GM19438 (cell line): ENCODE data around the gene OXCT1.
"Not testable (repeated sequence)": the region's sequence is repeated elsewhere in the genome, so short reads cannot be mapped to it uniquely, and the experiment has no call there.

ENCODE experiments used
- ATAC-seq: cut with Tn5 transposase; IDR thresholded peaks from one replicate; pipeline ENCODE4 v1.9.1; 2021; ENCODE audit warnings: low read depth; ENCODE audit not compliant: unreplicated experiment

Gene OXCT1

DNA sequence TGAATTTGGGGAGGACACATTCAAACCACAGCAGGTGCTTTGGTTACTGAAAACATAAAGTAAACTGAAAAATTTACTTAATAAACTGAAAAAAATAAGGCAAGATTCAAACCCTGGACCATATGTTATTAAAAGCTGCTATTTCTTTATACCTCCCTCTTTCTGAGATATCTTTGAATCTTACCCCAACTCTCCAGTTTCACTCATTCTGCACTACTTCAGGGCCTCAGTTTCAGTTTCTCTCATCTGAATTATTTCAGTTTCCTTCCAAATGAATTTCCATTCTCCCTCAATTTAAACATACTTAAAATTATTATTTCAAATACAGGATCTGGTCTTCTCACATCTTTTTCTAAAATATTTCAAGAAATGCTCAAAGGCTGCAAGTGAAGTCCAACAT lies 4.9 kb upstream of the OXCT1 start:
- no peak for ATAC-seq

DNA sequence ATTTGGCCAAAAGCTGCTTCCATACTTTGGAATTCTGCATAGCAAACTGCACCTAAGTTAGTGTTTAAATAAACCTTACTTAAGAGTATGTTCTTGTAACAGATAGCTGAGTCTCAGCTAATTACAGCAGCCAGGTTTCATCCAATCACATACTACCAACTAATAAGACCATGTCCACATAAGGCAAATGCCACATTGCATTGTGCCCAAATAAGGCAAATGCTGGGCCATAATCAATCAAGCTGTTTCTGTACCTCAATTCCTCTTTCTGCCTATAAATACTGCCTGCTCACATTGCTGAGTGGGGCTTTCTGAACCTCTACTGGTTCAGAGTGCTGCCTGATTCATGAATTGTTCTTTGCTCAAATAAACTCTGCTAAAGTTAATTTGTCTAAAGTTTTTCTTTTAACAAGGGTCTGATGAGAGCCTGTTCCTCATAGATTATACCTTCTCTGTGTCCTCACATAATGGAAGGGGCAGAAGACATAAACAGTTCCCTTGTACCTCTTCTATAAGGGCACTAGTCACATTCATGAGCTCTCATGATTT lies 4.4 kb upstream of the OXCT1 start:
- ATAC-seq = no peak

DNA sequence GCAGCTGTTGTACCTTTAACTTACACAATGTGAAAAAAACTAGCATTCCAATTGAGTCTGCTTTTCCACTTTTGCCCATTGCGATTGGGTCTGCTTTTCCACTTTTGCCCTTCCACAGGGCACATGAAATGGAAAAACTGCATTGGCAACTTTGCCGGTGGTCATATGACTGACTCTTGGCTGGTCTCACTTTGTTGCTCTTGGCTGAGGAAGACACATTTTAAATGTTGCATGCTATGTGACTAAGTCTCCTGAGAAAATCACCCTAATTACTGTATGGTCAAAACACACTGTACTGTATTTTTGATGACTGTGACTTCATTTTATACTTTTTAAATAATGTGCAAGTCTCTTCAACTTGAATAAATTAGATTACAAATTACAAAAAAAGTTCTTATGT lies 1.6 kb upstream of the OXCT1 start:
- no peak for ATAC-seq

DNA sequence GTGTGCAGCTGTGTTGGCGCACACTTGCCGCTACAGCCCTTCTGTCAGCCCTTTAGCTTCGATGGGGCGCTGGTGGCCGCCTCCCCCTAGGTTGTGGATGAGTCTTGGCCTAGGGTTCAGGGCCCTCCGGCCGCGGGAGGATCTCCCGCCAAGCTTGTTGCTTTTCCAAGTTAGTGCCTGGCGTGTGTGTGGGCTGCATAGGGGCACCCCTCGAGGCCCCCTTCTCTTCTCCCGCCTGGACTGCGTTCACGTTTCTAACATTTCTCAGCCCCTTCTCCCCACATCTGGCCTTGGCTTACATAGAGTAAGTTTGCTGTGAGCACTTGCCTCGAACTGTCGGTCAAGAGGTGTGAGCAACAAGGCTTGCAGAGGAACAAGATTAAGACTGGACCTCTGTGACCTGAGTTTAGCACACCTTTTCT lies 413 bp upstream of the OXCT1 start:
- no peak for ATAC-seq

DNA sequence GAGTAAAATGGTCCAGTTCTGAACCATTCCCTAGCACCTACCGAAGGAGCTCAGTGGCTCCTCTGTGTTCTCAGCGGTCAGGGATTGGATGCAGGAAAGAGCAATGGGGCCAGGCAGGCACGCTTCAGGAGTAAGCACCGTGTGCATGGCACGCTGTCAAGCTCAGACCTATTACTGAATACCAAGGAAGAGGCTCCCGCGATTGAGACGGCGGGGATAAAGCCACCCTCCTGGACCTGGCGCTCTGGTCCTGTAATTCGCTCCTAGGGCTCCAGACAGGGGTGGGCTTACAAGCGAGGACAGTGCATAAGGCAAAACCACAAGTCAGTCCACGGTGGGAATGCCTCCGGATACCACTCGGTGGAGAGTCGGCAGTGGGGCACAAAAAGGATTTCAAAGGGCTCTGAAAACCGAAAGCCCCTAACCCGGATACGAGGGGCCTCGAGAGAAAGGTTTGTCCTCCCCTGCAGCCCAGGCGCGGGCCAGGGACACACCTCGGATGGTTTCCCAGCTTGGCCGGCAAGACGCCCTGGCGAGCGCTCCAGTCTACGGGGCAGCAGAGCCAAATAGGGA lies 988 bp downstream of the OXCT1 start:
- ATAC-seq = peak; percentile 13

DNA sequence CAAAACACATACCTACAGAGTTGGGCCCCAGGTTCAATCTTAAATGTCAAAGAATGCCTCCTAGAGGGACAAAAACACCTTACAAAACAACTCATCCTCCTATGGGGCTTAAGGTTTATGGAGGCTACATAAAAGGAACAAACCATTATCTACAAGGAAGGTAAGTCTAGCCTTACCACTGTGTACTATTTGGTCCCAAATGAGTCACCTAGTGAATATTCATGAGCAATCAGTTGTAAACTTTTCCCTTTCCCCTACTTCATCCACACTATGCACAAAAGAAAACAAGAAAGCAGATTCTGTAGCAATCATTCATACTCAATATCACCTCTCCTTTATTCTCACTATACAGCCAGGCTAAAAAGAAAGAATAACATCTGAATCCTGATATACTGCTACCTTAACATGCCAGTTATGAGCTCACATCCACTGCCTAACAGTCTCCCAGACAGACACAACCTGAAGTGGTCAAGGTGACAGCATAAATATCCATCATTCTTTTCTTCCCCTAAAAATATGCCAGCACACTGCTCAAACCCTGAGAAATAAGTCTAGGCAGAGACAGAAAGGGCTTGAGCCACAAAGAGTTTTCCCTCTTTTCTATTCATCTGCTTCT lies 6.2 kb downstream of the OXCT1 start:
- ATAC-seq = no peak

DNA sequence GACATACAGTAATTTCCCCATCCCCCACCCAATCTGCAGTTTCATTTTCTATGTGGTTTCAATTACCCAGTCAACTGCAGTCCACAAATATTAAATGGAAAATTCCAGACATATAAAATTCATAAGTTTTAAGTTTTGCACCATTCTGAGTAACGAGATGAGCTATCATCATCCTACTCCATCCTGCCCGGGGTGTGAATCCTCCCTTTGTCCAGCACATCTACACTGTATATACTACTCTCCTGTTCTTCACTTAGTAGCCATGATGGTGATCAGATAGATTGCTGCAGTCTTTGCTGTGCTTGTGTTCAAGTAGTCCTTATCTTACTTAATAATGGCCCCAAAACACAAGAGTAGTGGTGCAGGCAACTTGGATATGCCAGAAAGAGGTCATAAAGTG lies 11.3 kb downstream of the OXCT1 start:
- no peak for ATAC-seq

DNA sequence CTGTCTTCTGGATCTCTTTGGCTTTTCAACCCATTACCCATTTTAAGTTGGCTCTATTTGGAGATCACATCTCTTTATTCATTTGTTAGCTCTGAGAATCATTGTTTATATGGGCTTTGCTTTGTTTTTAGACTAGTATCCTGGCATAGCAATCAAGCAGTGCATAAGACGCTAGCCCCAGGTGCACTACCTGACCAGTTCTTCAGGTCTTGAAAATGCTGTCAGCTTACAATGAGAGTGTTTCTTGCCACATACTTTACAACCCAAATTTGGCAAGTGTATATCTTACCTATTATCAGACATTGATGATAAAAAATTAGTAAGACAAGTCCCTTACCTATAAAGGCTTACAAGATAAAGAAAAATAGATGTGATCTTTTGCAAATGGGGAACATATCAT lies 12.2 kb downstream of the OXCT1 start:
- ATAC-seq = no peak

DNA sequence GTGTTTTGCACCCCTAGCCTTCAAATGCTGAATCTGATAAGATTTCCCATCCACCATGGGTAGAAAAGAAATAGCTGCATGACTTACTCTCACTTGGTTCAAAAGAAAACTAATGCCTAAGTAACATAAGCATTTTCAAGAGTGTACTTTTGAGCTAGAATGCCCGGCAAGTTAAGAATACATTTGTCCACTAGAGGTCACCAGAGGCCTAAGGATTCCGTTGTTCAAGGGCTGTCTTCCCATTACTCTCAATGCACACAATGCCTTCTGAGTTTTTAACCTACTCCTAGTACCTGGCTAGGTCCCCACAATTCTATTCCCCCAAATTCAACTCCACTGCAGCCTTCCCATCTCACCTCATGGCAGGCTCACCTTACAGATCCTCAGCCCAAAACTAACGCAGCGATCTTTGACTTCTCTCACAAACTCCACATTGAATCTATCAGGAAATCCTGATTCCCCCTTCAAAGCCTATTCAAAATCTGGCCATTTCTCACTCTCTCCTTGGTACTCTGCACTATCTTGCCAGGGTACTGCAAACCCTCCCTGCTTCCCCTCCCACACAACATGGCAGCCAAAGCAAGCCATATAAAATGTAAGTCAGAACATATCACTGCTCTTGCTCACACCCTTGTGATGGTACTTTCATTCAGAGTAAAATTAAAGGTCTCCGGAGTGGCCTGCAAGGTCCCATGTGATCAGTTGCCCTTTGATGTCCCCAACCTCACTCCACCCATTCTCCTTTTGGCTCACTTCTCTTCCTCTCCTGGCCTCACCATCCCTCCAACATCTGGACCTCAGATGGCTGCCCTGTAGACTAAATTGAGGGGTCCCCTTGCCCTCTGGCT lies 13.4 kb downstream of the OXCT1 start:
- peak; percentile 93 for ATAC-seq

DNA sequence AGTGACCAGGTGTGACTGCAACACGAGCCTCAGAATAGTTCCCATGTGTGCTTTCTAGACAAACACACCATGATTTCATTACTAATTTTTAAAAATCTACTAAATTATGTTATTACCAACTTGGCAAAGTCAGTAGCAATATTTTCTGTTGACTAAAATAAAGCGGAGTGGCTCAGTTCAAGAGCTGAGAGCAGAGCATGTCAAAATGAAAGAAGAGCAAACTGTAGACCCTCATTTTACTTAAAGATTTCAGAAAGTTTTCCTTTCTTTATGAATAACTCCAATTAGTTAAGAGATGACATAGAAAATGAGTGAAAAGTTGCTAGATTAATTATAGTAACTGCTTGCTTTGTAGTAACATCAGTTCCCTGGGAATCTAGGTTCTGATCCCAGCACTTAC lies 17.9 kb downstream of the OXCT1 start:
- ATAC-seq = no peak

DNA sequence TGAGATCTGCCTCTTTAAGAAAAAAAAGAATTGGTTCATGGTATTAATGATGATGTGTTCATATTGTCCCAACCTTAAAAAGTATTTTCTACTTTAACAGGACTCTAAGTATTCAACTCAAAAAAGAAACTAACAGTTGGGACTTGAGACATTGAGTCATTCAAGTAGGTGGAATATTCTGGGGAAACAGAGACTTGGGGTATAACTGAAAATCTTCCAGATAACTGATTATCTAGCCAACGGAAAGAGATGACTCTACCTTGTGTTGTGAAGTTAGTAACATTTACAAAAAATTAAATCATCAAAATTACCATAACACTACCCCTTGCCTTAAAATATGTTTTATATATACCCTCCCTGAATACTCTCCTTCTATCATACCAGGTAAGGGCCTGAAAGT lies 19.1 kb downstream of the OXCT1 start:
- no peak for ATAC-seq

DNA sequence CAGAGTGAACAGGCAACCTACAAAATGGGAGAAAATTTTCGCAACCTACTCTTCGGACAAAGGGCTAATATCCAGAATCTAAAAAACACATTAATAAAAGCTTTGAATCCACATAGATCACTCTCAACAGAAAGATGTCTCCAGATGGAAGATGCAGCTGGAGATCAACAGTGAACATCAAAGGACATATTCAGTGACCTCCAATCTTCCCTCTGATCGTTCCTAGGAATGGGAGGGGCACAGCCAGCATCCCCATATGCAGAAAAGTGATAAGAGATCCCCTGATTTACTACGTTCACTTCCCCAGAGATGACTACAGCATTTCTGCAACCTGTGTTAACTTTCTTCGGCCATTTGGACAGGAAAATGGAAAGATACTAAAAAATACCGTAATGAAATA lies 21.2 kb downstream of the OXCT1 start:
- ATAC-seq = no peak

DNA sequence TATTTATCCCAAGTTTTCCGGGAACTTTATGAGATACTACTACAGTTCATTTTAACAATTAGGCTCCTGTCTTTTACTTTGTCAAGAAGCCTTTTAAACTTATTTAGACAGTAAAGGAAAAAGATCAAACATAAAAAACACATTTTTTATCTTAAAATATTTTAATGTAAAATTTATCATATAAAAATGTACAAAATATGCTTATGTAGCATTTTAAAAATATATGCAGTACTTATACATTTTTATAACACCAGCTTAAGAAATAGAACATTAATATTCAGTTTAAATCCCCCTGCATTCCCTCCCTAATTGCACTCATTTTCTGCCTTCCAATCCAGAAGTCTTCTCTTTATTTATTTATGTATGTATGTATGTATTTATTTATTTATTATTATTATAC lies 24.5 kb downstream of the OXCT1 start:
- ATAC-seq = not testable (repeated sequence)

DNA sequence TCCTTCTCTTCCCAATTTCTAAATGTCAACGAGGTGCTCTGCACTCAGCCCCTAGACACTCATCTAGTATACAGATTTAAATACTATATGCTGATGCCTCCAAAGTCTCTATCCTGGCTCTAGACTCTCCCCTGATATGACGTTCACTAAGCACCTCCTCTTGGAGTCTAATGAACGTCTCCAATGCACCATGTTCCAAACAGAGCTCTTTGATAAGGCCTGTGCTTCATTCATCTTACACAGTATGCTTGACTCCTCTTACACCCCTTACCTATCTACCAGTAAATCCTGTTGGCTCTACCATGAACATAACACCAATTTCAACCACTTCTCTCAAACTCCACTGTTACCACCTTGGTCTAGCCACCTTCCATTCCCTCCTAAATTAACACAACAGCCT lies 25.7 kb downstream of the OXCT1 start:
- ATAC-seq = no peak

DNA sequence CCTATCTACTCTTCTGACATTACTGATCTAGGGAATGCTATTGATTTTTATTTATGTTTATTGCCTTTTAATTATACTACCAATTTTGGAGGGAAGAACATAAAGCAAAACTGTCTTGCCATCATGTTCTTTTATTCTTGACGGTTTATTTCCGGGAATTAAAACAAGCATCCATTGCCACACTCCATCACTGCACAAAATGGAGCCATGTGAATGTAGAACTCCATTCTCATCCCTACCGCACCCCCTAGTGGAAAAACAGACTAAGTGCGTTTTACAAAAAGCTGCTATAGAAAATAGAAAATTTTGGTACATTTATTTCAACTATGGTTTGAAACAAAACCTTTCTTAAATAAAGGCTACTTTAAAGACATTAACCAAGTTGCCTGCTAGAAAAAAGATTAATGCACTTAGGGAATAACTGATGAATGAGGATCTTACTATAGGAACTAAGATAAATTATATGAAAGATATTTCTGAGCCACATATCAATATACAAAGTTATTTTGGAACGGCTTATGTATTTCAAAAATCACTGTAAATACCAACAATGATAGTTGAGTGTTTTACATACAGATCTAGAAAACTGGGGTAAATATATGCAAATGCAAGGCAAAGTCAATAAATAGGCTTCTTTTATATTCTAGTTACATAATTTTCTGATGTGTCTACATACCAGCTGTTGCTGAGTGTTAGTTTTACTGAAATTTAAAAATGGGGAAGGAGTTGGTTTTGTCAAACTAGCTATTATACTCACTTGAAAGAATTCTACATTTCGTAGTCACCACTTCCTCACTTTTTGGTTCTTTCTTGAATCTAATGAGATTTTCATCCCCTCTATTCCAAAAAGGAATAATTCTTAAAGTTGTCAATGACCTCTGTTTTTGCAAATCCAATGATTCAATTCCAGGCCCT lies 26.5 kb downstream of the OXCT1 start:
- ATAC-seq = peak; percentile 52

DNA sequence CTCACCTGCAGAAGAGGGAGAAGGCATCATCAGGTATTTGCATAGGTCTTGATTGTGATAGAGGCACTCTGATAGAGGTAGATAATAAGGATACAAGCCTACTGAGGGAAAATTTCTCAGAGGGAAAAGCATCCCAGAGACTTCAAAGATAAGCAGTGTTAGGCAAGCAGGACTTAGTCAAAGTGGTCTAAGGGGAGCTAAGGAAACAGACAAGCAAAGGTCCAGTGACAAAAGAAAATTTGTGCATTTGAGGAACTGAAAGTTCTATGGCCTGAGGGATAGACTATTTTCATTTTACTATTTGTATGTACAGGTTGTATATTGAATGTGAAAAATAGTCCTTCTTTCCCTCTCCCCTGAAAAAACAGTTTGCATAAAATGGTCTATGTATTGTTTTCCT lies 27.4 kb downstream of the OXCT1 start:
- ATAC-seq = peak; percentile 83

DNA sequence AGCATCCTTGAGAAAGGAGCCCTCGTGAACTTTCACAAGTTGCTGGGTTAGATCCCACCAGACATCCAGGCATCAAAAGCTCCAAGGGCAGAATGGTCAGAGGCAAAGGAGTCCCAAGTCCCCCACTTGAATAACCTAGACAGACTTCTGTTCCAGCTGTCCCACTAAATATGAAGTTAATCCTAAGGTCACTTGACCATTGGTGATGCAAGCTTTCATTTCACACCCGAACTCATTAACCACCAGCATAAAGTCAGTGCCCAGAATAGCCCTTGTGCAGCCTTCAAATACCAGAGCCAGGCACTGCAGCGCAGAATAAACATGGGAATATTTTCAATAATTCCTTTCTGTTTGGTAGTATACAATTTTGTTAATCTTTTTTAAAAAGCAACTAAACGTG lies 28.9 kb downstream of the OXCT1 start:
- ATAC-seq = no peak

DNA sequence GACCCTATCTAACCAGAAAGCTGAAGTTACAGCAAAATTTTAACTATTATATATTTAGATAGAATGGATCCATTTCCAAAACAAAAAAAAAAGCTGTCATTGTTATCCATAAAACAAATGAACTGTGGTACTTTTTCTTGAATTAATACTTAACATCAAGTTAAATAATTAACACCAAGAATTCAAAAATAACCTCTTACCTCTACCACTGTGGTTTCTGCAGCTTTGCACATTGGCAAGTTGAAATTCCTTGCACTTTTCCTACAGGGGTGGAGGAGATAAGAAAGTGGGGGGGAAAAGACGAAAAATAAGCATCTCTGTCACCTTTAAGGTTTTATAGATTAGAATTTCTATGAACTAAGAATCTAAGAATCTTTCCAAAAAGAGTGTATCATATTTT lies 30.0 kb downstream of the OXCT1 start:
- ATAC-seq = no peak

DNA sequence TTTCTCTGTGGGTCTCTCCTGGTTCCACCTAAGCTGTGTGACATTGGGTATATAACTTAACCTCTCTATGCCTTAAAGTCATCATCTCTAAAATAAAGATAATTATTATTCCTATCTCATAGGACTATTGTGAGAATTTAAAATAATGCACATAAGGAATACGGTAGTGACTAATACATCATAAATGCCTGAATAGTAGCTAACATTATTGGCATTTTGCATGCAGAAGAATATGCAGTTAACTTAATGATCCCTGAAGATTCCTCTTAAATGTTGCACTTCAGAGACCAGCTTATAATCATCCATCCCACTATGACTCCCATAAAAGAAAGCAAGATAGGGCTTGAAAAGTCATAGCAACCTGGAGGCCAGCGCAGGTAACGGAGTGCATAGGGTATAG lies 32.4 kb downstream of the OXCT1 start:
- no peak for ATAC-seq

DNA sequence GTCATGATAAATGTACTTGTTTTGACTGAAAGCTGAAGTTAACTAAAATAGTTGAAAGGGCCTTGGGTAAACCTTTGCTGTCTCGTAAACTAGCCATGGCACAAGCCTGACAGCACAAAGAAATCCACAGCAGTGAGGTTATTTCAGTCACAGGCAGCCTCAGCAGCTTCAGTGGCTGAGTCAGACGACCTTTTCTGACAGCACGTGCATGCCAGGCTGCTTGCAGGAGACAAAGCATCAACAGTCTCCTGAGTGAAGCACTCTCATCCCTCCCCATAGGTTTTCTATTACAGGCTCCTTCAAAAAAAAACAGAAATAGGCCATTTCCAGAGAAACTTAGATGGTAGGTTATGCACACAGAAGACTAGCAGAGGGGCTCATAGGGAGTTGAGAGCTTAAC lies 34.6 kb downstream of the OXCT1 start:
- ATAC-seq = no peak

DNA sequence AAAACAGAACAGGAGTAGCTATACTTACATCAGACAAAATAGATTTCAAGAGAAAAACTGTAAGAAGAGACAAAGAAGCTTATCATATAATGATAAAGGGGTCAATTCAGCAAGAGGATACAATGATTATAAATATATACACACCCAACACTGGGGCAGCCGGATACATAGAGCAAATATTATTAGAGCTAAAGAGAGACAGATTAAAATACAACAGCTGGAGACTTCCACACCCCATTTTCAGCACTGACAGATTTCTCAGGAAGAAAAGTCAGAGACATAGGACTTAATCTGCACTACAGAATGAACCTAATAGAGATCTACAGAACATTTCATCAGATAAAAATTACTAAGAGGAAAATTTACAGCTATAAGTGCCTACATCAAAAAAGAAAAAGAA lies 35.7 kb downstream of the OXCT1 start:
- no peak for ATAC-seq
